Smooth muscle cell of the brain vasculature (primary cell): ENCODE data around the gene RAMP3.
"Not testable (repeated sequence)": the region's sequence is repeated elsewhere in the genome, so short reads cannot be mapped to it uniquely, and the experiment has no call there.

Experiments used
- DNase-seq: peaks from one replicate; pipeline ENCODE4 v3.0.0-alpha.2; 2012; ENCODE audit warnings: low read depth, low spot score

RAMP3 gene, protein sequence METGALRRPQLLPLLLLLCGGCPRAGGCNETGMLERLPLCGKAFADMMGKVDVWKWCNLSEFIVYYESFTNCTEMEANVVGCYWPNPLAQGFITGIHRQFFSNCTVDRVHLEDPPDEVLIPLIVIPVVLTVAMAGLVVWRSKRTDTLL

DNA sequence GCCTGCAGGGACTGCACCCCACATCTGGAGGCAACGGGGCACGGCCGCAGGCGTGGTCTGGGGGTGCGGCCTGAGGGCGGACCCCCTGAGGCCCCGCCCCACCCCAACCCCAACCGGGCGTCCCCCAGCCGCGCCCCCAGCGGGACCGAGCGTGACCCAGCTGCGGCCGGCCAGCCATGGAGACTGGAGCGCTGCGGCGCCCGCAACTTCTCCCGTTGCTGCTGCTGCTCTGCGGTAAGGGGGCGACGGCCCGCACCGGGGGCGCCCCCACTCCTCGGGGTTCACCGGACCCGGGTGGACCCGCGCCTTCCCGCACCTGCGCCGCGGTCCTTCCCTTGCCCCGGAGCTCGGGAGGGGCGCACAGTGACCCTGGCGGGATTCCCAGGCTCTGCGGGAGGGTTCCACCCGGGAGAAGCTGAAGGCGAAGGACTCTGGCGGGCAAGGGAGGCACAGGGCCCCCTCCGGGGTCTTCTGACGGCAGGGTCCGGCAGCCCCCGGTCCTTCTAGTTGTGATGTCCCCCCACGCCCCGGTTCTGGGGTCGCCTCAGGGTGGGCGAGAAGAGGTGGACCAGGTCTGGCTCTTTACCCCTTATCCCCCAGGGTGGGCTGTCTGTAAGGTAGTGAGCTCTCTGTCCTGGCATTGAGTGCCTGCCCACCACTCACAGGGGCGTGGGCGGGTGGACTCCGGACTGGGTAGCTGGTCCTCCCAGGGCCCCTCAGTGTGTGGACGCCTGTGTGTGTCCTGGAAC lies at the start of gene RAMP3:
Gene RAMP3 (plus strand): TSS at position 139 of the 749 bp plus-strand sequence. CDS start 38 bp downstream, at position 177.
- no peak for DNase-seq

DNA sequence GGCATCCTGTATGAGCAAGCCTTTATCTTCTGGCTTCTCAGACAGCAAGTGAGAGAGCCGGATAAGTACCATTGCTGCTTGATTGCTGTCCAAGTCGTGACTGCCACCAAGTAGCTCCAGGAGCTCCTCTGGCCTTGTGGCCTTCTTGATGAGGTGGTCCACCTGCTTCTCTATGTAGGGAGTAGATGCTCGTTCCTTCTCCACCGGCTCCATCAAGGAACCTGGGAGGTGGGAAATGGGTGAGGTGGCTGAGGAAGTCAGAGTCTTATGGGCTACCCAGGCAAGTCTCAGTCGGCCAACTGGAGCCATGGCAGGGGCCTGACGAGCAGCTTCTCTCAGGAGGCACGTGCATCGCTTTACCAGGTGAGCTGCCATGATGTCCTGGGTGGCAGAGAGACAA lies 48.7 kb upstream of the RAMP3 start:
- no peak for DNase-seq

DNA sequence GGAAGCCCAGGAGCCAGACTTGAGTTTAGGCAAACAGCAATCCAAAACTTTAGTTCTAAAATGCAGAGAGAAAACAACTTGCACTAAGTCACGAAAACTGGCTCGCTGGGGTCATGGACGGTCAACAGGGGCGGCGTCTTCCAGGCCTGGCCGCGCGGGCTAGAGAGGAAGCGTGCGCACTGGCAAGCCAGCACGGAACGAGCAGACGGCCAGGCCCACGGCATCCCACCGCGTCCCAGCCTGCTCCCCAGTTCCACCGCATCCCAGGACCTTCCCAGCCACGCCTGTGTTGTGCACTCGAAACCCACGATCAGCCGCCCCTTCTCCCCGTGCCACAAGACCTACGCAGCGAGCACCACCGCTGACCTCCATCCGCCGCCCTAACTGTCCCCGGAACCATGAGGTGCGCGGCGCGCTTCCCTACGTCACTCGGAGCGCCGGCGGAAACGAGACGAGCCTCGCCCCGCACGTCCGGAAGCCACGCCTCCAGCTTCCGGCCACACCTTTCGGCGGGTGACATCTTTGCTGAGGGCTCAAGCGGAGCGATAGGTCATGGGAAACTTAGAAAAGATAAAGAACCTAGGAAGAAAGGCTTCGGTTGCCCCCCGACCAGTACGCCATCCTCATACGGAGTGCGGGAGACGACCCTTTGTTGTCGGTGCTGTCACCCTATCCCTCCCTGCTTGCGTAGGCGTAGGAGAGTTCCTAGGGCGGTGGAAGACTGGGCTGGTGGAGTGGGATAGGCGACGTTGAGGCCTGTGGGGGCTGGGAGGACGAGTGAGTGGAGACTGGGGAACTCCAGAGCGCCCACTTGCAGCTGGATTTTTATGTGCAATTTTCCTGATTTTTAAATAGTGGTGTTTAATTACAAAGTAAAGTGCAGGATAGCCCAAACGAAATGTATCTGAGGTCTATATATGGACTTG lies 46.0 kb upstream of the RAMP3 start, which contains the start of gene TBRG4:
Gene TBRG4 (minus strand): TSS at position 400 of the 926 bp plus-strand sequence. CDS start 2,460 bp downstream, outside the sequence.
- DNase-seq, result peak; percentile 83

DNA sequence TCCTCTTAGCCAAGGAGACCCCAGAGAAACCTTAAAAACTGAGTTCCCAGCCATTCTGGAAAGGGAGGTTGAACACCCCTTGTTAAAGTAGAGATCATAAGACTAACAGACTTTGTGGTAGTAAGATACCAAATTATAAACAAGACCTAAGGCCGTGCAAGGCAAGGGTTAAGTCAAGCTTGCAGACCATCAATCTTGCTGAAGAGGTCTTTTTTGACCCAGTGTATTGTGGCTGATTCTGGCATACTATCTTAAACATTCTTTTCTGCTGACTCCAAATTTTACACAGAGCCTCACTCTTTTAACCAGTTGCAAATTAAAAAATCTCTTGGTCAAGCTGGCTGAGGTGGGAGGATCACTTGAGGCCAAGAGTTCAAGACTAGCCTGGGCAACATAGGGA lies 44.9 kb upstream of the RAMP3 start:
- no peak for DNase-seq

DNA sequence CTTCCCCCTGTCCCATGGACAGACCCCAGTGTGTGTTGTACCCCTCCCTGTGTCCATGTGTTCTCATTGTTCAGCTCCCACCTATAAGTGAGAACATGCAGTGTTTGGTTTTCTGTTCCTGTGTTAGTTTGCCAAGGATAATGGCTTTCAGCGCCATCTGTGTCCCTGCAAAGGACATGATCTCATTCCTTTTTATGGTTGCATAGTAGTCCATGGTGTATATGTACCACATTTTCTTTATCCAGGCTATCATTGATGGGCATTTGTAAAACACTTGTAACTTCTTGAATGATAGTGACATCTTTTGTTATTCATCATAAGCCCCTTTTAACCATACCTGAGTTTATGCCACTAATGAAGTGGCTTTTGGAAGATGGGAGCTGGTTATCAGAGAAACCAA lies 43.3 kb upstream of the RAMP3 start:
- DNase-seq, result not testable (repeated sequence)

DNA sequence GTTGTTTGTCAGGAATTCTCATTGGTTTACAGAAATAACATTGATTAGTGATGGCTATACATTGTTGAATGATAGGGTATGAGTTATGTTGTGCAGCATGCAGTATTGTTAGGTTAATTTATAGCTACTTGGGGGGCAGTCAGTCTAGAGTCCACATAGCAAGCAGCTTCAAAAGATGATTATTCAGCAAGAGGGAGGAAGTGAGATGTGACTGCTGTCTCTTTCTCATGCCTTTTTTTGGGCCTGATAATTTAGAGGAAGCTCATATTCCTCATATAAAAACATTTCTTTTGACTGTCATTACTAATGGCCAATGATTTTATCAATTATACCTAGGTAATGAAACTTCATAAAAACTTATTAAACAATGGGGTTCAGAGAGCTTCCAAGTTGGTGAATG lies 42.7 kb upstream of the RAMP3 start:
- no peak for DNase-seq

DNA sequence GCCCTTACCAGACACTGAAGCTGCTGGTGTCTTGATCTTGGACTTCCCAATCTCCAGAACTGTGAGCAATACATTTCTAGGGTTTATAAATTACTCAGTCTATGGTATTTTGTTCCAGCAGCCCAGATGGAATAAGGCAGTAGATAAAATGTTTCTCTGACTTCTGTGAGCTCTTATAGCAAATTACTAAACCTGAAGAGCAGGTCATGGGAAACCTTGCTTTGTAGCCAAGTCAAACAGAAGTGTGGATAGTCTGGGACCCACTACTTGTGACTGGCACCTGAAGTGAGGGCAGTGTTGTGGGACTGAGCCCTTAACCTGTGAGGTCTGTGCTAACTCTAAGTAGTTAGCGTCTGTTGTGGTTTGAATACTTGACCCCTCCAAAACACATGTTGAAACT lies 41.5 kb upstream of the RAMP3 start:
- DNase-seq, result no peak

DNA sequence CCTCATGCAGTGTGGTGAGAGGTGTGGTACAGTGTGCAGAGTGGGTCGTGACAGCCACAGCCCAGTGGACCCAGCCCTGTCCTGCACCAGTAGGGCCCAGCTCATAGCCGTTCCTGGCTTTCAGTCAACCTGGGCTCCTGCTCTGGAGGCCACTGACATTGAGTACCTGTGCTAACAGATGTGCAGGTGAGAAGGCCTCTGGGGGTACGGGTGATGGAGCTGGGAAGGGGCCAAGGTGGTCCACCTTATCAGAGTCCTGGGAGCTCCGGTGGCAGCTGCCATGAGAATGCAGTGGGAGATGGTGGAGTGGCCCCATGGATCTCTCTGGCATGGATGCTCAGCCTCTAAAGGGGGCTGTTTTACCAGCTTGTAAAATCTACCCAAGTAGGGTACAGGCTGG lies 40.0 kb upstream of the RAMP3 start:
- DNase-seq, result no peak

DNA sequence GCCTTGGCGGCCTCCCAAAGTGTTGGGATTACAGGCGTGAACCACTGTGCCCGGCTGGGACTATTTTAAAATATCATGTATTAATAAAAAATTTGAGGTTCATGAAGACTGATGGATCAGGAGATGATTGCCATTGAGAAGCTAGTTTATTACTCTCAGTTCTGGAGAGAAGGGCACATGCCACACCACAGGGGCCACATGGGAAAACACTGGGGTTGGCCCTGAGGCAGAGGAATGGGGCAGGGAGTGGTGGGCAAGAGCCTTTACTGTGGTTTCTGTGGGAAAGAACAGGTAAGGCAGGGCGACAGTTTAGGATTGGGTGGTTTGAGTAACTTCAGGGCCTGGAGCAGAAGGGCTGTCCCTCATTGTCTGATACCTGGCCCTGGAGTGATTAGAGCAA lies 39.3 kb upstream of the RAMP3 start:
- DNase-seq, result no peak

DNA sequence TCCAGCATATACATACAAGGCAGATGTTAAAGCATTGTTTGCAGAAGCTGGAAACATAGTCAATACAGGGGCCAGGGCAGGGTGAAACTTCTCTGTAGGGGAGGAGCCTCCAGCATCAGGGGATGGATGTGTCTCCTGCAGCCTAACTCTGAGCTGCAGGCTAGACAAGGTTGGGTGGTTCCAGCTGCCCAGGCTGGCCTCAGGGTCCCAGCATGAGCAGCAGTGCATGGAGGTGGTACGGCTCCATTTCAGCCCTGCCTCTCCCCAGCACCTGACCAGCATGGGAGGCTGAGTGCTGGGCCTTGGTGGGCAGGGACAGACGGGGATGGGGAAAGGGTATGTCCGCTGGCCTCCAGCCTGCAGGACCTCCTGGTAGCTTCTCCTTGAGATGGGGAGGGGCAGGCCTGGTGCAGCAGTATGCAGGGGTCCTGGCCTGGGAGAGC lies 38.7 kb upstream of the RAMP3 start:
- DNase-seq, result no peak

DNA sequence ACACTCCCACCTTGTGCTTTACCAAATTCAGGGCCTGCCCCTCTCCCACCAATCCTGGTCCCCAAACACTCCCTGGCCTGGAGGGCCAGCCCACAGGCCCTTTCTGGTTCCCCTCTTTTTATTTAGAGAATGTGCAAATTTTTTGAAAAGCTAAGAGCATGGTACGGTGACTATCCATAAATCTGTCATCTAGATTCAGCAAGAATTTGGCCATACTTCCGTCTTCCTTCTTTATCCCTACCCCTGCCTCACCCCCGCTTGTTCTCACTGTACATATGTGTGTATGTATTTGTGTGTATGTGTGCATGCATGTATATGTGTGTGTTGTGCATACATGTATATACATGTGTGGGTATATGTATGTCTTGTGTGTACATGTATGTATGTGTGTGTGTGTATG lies 38.0 kb upstream of the RAMP3 start:
- DNase-seq, result no peak

DNA sequence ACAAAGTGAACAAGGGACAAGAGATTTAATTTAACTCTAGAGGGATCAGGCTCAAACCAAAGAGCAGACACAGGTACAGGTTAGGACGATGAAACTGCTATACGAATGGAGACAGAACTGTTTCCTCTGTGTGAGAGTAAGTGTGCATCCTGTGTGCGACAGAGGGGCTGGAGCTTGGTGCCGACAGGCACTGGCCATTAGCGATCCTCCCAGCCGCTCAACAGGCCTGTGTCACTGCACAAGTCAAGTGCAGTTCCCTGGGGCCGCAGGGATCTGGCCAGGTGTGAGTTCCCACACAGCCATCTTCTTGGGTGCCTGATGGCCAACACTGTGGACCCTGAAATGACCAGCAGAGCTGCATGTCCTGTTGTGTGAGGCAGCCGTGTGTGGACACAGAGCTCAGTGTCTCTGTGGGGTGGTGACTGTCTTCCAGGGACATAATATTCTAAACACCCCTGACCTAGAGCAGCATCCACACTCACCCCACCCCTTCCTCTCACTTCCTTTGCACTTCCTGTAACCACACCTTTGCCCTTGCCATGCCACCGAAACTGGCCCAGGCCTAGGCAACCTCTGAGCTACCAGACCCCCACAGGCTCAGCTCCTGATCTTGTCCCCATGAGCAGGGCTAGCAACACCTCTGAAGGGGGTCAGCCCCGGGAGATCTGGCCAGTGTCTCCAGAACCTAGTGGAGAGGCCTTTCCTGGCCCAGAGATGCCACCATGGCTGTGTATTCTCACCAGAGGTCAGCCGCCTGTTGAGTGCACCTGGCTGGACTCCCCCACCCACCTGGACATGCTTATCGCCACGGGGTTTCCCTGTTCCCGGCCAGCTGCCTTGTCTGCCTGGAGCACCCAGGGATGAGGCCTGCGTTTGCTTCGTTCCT lies 34.4 kb upstream of the RAMP3 start:
- DNase-seq, result no peak

DNA sequence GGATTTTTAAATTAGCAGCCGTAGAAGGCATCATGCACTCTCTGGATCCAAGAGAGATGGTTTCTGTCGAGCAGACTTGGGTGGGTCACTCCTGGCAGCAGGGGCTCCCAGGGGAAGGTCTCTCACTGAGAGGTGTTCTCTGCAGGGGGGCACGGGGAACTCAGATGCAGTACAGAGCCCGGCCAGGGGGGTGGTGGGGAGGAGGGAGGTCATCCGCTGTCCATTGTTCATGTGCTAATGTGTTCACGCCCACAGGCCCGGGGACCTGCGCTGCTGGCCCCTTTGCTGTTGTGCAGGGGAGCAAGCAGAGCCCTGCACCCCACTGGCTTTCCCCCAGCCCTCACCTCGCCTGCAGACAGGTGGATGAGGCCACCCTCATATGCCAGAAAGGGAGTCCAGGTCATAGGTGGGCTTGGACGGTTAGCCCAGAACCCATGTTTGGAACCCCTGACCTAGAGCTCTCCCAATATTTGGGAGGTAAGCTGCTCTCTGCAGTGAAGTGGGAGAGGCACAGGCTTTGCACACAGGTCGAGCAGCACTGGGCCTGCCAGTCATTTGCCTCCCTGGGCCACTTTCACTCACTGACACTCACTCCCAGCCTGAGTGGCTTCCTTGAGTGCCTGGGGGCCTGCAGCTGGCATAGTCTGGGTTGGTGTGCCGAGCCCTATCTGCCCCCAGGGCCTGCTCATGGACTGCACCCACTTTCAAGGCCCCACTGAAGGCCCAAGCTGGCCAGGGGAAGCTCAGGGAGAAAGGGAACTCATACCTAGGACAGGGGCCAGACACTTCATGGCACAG lies 33.5 kb upstream of the RAMP3 start:
- DNase-seq, result no peak

DNA sequence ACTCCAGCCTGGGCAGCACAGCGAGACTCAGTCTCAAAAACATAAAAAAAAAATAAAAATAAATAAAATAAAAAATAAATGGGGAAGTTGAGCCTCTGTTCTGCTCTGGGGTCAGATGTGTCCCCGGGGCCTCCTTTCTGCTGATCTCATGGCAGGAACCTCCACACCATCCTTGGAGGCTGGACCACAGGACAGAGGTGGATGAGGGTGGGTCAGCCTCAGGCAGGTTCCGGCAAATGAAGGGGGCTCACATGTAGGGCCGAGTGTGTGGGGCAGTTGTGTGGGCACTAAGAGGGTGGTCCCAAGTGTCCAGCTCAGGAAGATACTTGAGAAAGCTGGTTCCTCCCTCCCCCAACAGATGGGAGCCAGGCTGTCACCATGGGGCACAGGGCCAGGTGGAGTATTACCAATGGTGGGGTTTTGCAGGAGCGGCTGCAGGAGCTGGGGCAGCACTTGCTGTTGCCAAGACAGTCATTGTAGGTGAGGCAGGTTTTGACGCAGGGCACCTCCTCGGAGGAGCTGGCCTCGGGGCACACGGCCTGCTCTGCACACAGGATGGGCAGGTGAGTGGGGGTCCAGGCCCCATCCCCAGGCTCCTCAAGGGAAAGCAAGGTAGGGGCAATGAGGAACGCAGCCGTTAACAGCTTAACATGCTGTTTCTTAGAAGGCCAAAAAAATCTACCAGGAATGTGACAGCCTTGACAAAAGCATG lies 32.2 kb upstream of the RAMP3 start:
- no peak for DNase-seq

DNA sequence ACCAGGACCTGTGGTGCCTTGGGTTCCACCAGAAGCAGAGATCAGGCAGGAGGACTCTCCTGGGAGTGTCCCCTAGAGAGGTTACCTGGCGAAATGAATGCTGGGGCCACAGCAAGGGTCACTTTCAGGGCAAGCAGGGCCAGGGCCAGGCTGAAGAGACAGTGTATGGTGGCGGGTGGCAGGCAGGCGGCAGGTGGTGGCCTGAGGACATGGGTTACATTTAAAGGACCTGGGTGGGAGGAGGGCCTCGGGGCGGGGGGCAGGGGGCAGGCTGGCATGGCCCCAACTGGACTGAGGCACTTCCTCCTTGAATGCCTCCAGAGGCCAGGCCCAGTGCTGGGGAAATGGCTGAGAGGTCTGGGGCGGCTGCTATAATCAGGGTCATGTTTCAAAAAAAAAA lies 31.4 kb upstream of the RAMP3 start:
- DNase-seq, result no peak

DNA sequence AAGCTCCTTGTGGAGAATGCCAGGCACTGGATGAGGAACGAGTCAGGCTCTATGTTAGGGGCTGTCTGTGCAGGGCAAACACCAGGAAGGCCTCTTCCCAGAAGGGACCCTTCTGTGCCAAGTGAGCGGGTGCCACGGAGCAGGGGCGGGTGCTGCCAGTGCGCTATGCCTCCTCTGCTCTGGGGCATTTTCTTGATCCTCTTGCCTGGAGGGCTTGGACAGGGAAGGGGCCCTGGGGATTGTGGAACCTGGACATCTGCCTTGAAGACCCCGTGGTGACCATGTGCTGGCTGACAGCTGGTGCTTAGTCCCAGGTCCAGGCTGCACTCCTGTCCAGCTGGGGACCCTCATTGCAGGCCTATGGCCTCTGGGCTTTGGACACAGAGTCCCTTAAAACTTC lies 30.7 kb upstream of the RAMP3 start:
- no peak for DNase-seq

DNA sequence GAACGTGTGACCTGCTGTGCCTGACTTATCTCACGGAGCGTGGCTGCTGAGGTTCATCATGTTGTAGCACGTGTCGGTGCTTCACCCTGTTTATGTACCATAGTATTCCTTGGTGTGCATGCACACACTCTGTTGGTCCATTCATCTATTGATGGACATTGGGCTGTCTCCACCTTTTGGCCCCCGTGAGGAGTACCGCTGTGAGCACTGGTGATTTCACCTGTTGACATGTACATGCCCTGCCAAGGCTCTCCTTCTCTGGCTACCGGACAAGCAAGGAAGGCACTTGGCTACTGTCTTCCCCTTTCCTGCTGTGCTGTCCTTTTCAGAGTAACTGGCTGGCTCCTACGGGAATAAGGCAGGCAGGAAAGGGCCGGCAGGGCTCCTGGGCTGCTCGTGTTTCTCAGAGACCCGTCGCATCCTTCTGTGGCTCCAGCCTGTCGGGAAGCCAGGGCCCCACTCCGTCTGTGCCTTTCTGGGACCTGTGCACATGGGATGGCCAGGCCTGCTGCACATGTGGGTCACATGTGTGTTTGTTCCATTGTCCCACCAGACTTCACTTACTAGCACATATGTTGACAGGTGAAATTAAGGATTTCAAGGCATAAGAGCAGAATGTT lies 28.3 kb upstream of the RAMP3 start:
- DNase-seq, result no peak

DNA sequence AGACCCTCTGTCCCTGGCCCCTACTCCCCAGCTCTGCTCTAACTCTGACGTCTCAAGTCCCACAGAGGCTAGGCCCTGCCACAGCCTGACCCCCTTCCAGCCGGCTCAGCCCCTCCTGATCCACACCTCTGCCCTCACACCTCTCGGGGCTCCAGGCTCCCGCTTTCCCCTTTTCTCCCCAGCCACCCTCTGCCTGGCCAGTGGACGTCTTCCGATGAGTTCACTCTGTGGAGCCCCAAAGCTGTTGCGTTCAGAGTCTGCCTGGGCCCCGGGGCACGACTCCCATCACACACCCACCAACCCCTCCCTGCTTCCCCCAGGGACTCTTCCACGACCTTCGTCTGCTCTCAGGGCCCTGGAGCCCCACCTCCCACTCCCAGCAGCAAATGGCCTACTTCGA lies 27.7 kb upstream of the RAMP3 start:
- no peak for DNase-seq

DNA sequence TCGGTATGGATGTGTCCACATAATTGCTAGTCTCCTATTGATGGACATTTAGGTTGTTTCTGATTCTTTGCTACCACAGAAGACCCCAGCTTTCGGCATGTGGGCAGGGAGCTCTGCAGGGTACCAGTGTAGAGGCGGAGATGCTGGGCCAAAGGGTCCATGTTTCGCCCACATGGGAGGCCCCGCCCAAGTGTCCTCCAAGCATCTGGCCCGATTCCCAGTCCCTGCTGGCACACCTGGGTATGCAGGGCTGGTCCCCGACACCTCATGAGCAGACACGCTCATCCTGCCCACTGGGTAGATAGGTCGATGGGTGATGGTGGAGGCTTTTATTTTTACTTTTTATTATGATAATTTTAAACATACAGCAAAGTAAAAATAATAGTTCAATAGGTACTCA lies 26.7 kb upstream of the RAMP3 start:
- DNase-seq, result no peak
